ENCODE results near the gene STARD3. TPM values are rescaled to one million over a fixed set of nuclear protein-coding genes. Genes with fewer than 3 reads are reported as not detected.
"Not testable (repeated sequence)": the region's sequence is repeated elsewhere in the genome, so short reads cannot be mapped to it uniquely, and the experiment has no call there.

STARD3 gene
- total RNA-seq, 1 donor from 2014 or later, result 54.7 TPM

GRCh38 chr17:39699157-39699817 lies 62.3 kb downstream of the STARD3 start:
- H3K36me3 Mint-ChIP-seq (ENCODE audit: low read depth); H3K27ac Mint-ChIP-seq; DNase-seq (ENCODE audit: low spot score); H3K4me3 Mint-ChIP-seq; H3K4me1 Mint-ChIP-seq (ENCODE audit: low read depth); intact Hi-C loops (cut with micrococcal nuclease); H3K9me3 Mint-ChIP-seq: not testable (repeated sequence)
- peaks cover 45% of the 10 kb centered on the region for H3K27me3 Mint-ChIP-seq (ENCODE audit: insufficient read depth)

- Mint-ChIP-seq H3K9me3 (no peaks in the 10 kb centered on the region), H3K4me3 (no peak within 1 kb of the TSS), H3K36me3 (ENCODE audit: low read depth) (peaks cover 2% of the 10 kb centered on the region), H3K27me3 (ENCODE audit: insufficient read depth) (peaks cover 45% of the 10 kb centered on the region), H3K4me1 (ENCODE audit: low read depth) (peaks cover 7% of the 10 kb centered on the region), H3K27ac (no peak within 1 kb of the TSS)
- DNase-seq (ENCODE audit: low spot score), result no peak
- intact Hi-C loops (cut with micrococcal nuclease), result no loop called here
Observed at GRCh38 chr17:39699818-39700147, 62.8 kb downstream of the STARD3 start, which contains the start of gene ERBB2. TSS of gene ERBB2 (plus strand) at chr17:39700064. CDS start at chr17:39700239, 175 bp downstream.

- DNase-seq (ENCODE audit: low spot score), result no peak
- peaks cover 45% of the 10 kb centered on the region for H3K27me3 Mint-ChIP-seq (ENCODE audit: insufficient read depth)
- H3K36me3 Mint-ChIP-seq (ENCODE audit: low read depth), result peaks cover 2% of the 10 kb centered on the region
- no peaks in the 10 kb centered on the region for H3K9me3 Mint-ChIP-seq
- peaks cover 7% of the 10 kb centered on the region for H3K4me1 Mint-ChIP-seq (ENCODE audit: low read depth)
- no peak overlapping the region for H3K27ac Mint-ChIP-seq
- H3K4me3 Mint-ChIP-seq, result no peak overlapping the region
- intact Hi-C loops (cut with micrococcal nuclease), result no loop called here
Observed at GRCh38 chr17:39700148-39700987, 63.4 kb downstream of the STARD3 start.

- intact Hi-C loops (cut with micrococcal nuclease), result no loop called here
- Mint-ChIP-seq H3K27me3 (ENCODE audit: insufficient read depth) (peaks cover 45% of the 10 kb centered on the region), H3K4me3 (no peak overlapping the region), H3K36me3 (ENCODE audit: low read depth) (peaks cover 2% of the 10 kb centered on the region), H3K9me3 (no peaks in the 10 kb centered on the region), H3K27ac (no peak overlapping the region), H3K4me1 (ENCODE audit: low read depth) (peaks cover 7% of the 10 kb centered on the region)
- no peak for DNase-seq (ENCODE audit: low spot score)
Observed at GRCh38 chr17:39701012-39701783, 64.3 kb downstream of the STARD3 start.

GRCh38 chr17:39701784-39702422 lies 65.0 kb downstream of the STARD3 start:
- Mint-ChIP-seq H3K36me3 (ENCODE audit: low read depth) (peaks cover 2% of the 10 kb centered on the region), H3K9me3 (no peaks in the 10 kb centered on the region), H3K4me1 (ENCODE audit: low read depth) (peaks cover 9% of the 10 kb centered on the region), H3K4me3 (no peak overlapping the region), H3K27ac (no peak overlapping the region), H3K27me3 (ENCODE audit: insufficient read depth) (peaks cover 45% of the 10 kb centered on the region)
- intact Hi-C loops (cut with micrococcal nuclease), result no loop called here
- DNase-seq (ENCODE audit: low spot score), result no peak

- H3K27ac Mint-ChIP-seq, result no peak overlapping the region
- H3K4me3 Mint-ChIP-seq, result no peak overlapping the region
- intact Hi-C loops (cut with micrococcal nuclease), result no loop called here
- H3K9me3 Mint-ChIP-seq, result no peaks in the 10 kb centered on the region
- H3K36me3 Mint-ChIP-seq (ENCODE audit: low read depth), result peaks cover 2% of the 10 kb centered on the region
- peaks cover 40% of the 10 kb centered on the region for H3K27me3 Mint-ChIP-seq (ENCODE audit: insufficient read depth)
- DNase-seq (ENCODE audit: low spot score), result no peak
- H3K4me1 Mint-ChIP-seq (ENCODE audit: low read depth), result peaks cover 14% of the 10 kb centered on the region
Observed at GRCh38 chr17:39702901-39703893, 66.3 kb downstream of the STARD3 start.

GRCh38 chr17:39703913-39704312 lies 67.0 kb downstream of the STARD3 start:
- Mint-ChIP-seq H3K36me3 (ENCODE audit: low read depth) (peaks cover 2% of the 10 kb centered on the region), H3K27me3 (ENCODE audit: insufficient read depth) (peaks cover 36% of the 10 kb centered on the region), H3K4me3 (no peak overlapping the region), H3K27ac (no peak overlapping the region), H3K4me1 (ENCODE audit: low read depth) (peaks cover 14% of the 10 kb centered on the region), H3K9me3 (no peaks in the 10 kb centered on the region)
- intact Hi-C loops (cut with micrococcal nuclease), result no loop called here
- DNase-seq (ENCODE audit: low spot score), result no peak

- Mint-ChIP-seq H3K4me3 (no peak overlapping the region), H3K9me3 (no peaks in the 10 kb centered on the region), H3K4me1 (ENCODE audit: low read depth) (peaks cover 14% of the 10 kb centered on the region), H3K36me3 (ENCODE audit: low read depth) (peaks cover 2% of the 10 kb centered on the region), H3K27me3 (ENCODE audit: insufficient read depth) (peaks cover 27% of the 10 kb centered on the region), H3K27ac (no peak overlapping the region)
- intact Hi-C loops (cut with micrococcal nuclease), result no loop called here
- no peak for DNase-seq (ENCODE audit: low spot score)
Observed at GRCh38 chr17:39704821-39705551, 68.0 kb downstream of the STARD3 start.

- Mint-ChIP-seq H3K36me3 (ENCODE audit: low read depth) (peaks cover 2% of the 10 kb centered on the region), H3K27ac (no peak overlapping the region), H3K27me3 (ENCODE audit: insufficient read depth) (peaks cover 23% of the 10 kb centered on the region), H3K4me1 (ENCODE audit: low read depth) (peaks cover 14% of the 10 kb centered on the region), H3K9me3 (no peaks in the 10 kb centered on the region), H3K4me3 (no peak overlapping the region)
- DNase-seq (ENCODE audit: low spot score), result no peak
- intact Hi-C loops (cut with micrococcal nuclease), result no loop called here
Observed at GRCh38 chr17:39705786-39706348, 68.9 kb downstream of the STARD3 start.

- Mint-ChIP-seq H3K9me3 (no peaks in the 10 kb centered on the region), H3K27me3 (ENCODE audit: insufficient read depth) (peaks cover 17% of the 10 kb centered on the region), H3K4me1 (ENCODE audit: low read depth) (peaks cover 14% of the 10 kb centered on the region), H3K36me3 (ENCODE audit: low read depth) (peaks cover 2% of the 10 kb centered on the region), H3K4me3 (no peak overlapping the region), H3K27ac (no peak overlapping the region)
- DNase-seq (ENCODE audit: low spot score), result no peak
- intact Hi-C loops (cut with micrococcal nuclease), result no loop called here
Observed at GRCh38 chr17:39706383-39706782, 69.4 kb downstream of the STARD3 start.

GRCh38 chr17:39706921-39707337 lies 70.0 kb downstream of the STARD3 start:
- no peak for DNase-seq (ENCODE audit: low spot score)
- Mint-ChIP-seq H3K27me3 (ENCODE audit: insufficient read depth) (peaks cover 12% of the 10 kb centered on the region), H3K9me3 (no peaks in the 10 kb centered on the region), H3K27ac (peak overlapping the region; percentile 44), H3K4me1 (ENCODE audit: low read depth) (peaks cover 14% of the 10 kb centered on the region), H3K4me3 (peak overlapping the region; percentile 42), H3K36me3 (ENCODE audit: low read depth) (peaks cover 2% of the 10 kb centered on the region)
- intact Hi-C loops (cut with micrococcal nuclease), result no loop called here

Measured in activated T-helper 1 cell treated with anti-CD3 and anti-CD28 coated beads, Interleukin-12 subunit alpha, Interleukin-12 subunit beta, Interleukin-2, Interleukin-4 antibody, amounts not matched to agents 30 ng/mL and 10 ng/mL and 1 ng/mL, durations not matched to agents 14 hours and 24 hours and 36 hours (primary cell).